Testis (tissue), 2 donors: ENCODE data around the gene GTF2I.

Source experiments
- POLR2A ChIP-seq: fragments of 450-650 bp; IDR thresholded peaks from one replicate; pipeline ENCODE4 v1.6.1; 2017; ENCODE audit warnings: antibody characterized with exemption, mild to moderate bottlenecking, moderate library complexity
- TF ChIP-seq, protein P1 (sequence below), 3 experiments: fragments of 450-650 bp in 2 of 3; fragments of 200-600 bp in 1 of 3; sonication (generic) in 1 of 3; IDR thresholded peaks; one replicate each; pipeline ENCODE4 v1.5.1; 2016 to 2019; ENCODE audit warnings: antibody characterized with exemption in 3 of 3, mild to moderate bottlenecking in 2 of 3, moderate library complexity in 1 of 3

DNA sequence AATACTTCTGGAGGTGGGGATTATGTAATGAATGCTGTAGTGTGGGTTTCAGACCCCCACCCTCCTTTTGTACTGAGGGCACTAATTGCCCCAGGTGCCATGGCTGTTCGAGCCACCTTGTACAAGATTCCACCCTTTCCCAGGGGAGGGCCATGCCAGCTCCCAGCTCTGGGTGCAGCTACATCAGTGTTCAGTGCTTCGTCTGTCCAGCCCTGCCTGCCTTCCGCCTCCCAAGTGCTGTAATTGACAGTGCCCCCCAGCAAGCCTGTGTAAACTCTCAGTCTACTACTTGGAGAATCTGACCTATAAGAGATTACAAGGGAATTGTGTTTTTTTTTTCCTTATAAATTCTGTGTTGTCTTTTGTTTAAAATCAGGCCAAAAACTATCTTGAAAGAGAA is 33.0 kb downstream of the GTF2I start:
- TF ChIP-seq POLR2A = no peak
- TF ChIP-seq, protein P1, sequence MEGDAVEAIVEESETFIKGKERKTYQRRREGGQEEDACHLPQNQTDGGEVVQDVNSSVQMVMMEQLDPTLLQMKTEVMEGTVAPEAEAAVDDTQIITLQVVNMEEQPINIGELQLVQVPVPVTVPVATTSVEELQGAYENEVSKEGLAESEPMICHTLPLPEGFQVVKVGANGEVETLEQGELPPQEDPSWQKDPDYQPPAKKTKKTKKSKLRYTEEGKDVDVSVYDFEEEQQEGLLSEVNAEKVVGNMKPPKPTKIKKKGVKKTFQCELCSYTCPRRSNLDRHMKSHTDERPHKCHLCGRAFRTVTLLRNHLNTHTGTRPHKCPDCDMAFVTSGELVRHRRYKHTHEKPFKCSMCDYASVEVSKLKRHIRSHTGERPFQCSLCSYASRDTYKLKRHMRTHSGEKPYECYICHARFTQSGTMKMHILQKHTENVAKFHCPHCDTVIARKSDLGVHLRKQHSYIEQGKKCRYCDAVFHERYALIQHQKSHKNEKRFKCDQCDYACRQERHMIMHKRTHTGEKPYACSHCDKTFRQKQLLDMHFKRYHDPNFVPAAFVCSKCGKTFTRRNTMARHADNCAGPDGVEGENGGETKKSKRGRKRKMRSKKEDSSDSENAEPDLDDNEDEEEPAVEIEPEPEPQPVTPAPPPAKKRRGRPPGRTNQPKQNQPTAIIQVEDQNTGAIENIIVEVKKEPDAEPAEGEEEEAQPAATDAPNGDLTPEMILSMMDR (IDR thresholded peaks at IDR 0.05) = no peak
